ENCODE results near the gene KRT32. TPM values are rescaled to one million over a fixed set of nuclear protein-coding genes. Genes with fewer than 3 reads are reported as not detected.
A peak's percentile ranks its signal among the peaks of the same experiment; 100 is the strongest.

KRT32 gene
- total and polyA plus RNA-seq, 9 of the 15 experiments (the other 6 are each of a cell fraction or from before 2014, with no cell fraction given) = not detected

- TF ChIP-seq MGA (IDR thresholded peaks at IDR 0.05) (peak; percentile 50), HNRNPLL (IDR thresholded peaks at IDR 0.05; ENCODE audit: low read depth, low read length, poor library complexity, severe bottlenecking) (peak; percentile 28), LEF1 (IDR thresholded peaks at IDR 0.05) (peak; percentile 45), USF1 (CRISPR knock-in tag; IDR thresholded peaks at IDR 0.05) (peak; percentile 57), ZNF436 (CRISPR knock-in tag; IDR thresholded peaks at IDR 0.05) (no peak), RAD21 (CRISPR knock-in tag; conservative IDR thresholded peaks at IDR 0.05 in 1 of 2, IDR thresholded peaks at IDR 0.05 in 1 of 2) (no peak), MCM3 (IDR thresholded peaks at IDR 0.05) (no peak), ZNF23 (CRISPR knock-in tag; IDR thresholded peaks at IDR 0.05) (no peak), KDM4B (IDR thresholded peaks at IDR 0.05; ENCODE audit: borderline replicate concordance in 2 of 2, low read depth in 1 of 2) (no peak; a peak in 1 of 4 replicates), ZNF766 (CRISPR knock-in tag; conservative IDR thresholded peaks at IDR 0.05) (peak; percentile 84), SRSF3 (IDR thresholded peaks at IDR 0.05; ENCODE audit: insufficient read depth, low read length) (no peak), ATF7 (IDR thresholded peaks at IDR 0.05) (peak; percentile 46; the same call in 1 of the 2 replicates), NR2C1 (IDR thresholded peaks at IDR 0.05) (no peak), NR2C1 (tag; IDR thresholded peaks at IDR 0.05) (0 out of 2 replicates have a peak, but pooled peaks have one; percentile 17), PKNOX1 (IDR thresholded peaks at IDR 0.05) (peak; percentile 63)
Observed at GRCh38 chr17:41500131-41500911, 33.1 kb upstream of the KRT32 start (continued).
